CD8-positive, alpha-beta memory T cell (primary cell): ENCODE data around the gene FCSK. TPM values are rescaled to one million over a fixed set of nuclear protein-coding genes. Genes with fewer than 3 reads are reported as not detected.

ENCODE experiments used
- CTCF ChIA-PET: fragments of 350-600 bp; sonication (Branson Sonifier 250); formaldehyde crosslinking; loops from one replicate; lab custom pipeline; 2021; ENCODE audit warnings: antibody characterized with exemption; lab: Charles Lee
- POLR2A ChIA-PET: fragments of 350-600 bp; sonication (Branson Sonifier 250); formaldehyde crosslinking; loops from one replicate; lab custom pipeline; 2021; ENCODE audit warnings: antibody characterized with exemption; lab: Charles Lee
- DNase-seq, 5 donors: peaks; one replicate each; pipeline versions ENCODE4 v3.0.0 to v3.0.0-alpha.2; 2020 to 2022; ENCODE audit warnings: mixed read lengths in 1 of 5
- H3K27ac ChIP-seq: one replicate; pipeline ENCODE4 v1.7.0; 2013; ENCODE audit warnings: low read depth, mild to moderate bottlenecking, low read length, moderate library complexity
- H3K27me3 ChIP-seq: 2 replicates; pipeline ENCODE4 v1.7.0; 2013; ENCODE audit warnings: low read length, mild to moderate bottlenecking; ENCODE audit not compliant: insufficient read depth, poor library complexity, severe bottlenecking
- H3K36me3 ChIP-seq: 2 replicates; pipeline ENCODE4 v1.7.0; 2013; ENCODE audit warnings: mild to moderate bottlenecking, low read length, moderate library complexity; ENCODE audit not compliant: insufficient read depth
- H3K4me1 ChIP-seq: 2 replicates; pipeline ENCODE4 v1.7.0; 2013; ENCODE audit warnings: mild to moderate bottlenecking, low read length, moderate library complexity; ENCODE audit not compliant: insufficient read depth
- H3K4me3 ChIP-seq: 2 replicates; pipeline ENCODE4 v1.7.0; 2013; ENCODE audit warnings: mild to moderate bottlenecking, low read length
- H3K9me3 ChIP-seq: 2 replicates; pipeline ENCODE4 v1.7.0; 2013; ENCODE audit warnings: mild to moderate bottlenecking, low read length
- H3K27ac Mint-ChIP-seq, 8 donors: one replicate each; pipeline ENCODE4 v1.8.0; 2020 to 2021; ENCODE audit warnings: mixed read lengths in 8 of 8, mild to moderate bottlenecking in 6 of 8, inconsistent platforms in 3 of 8, moderate library complexity in 3 of 8
- H3K27me3 Mint-ChIP-seq, 2 donors: one replicate each; pipeline ENCODE4 v1.8.0; 2020 to 2021; ENCODE audit warnings: mixed read lengths in 2 of 2, mild to moderate bottlenecking in 1 of 2, moderate library complexity in 1 of 2
- H3K36me3 Mint-ChIP-seq, 3 donors: one replicate each; pipeline ENCODE4 v1.8.0; 2020 to 2021; ENCODE audit warnings: mixed read lengths in 3 of 3, inconsistent platforms in 1 of 3, mild to moderate bottlenecking in 1 of 3
- H3K4me1 Mint-ChIP-seq, 3 donors: one replicate each; pipeline ENCODE4 v1.8.0; 2020 to 2021; ENCODE audit warnings: mixed read lengths in 3 of 3, inconsistent platforms in 1 of 3, mild to moderate bottlenecking in 1 of 3
- H3K4me3 Mint-ChIP-seq, 7 donors: one replicate each; pipeline ENCODE4 v1.8.0; 2020 to 2021; ENCODE audit warnings: mixed read lengths in 7 of 7, mild to moderate bottlenecking in 6 of 7, moderate library complexity in 4 of 7, inconsistent platforms in 2 of 7
- H3K9me3 Mint-ChIP-seq, 5 donors: one replicate each; pipeline ENCODE4 v1.8.0; 2020 to 2022; ENCODE audit warnings: mixed read lengths in 5 of 5, mild to moderate bottlenecking in 3 of 5, moderate library complexity in 2 of 5, inconsistent platforms in 1 of 5
- polyA plus RNA-seq: library from polyadenylated mRNA; unstranded; fragments of 300-500 nt; fragmentation: Illumina TruSeq; gene quantifications from one replicate; pipeline ENCODE4 v1.2.3, GENCODE V29; 2021
- total RNA-seq, 2 experiments: library from RNA; stranded (reverse); gene quantifications; one replicate each; pipeline ENCODE4 v1.2.3, GENCODE V29; 2021

FCSK gene
- total and polyA plus RNA-seq, 3 experiments from 2014 or later: 7.8 to 16.9 (median 15.1) TPM

- H3K36me3 Mint-ChIP-seq: peaks cover 4 to 79% (median 19%) of the 10 kb centered on the region in 3 donors
These were observed 39.9 kb downstream of the FCSK start for GRCh38 chr16:70494202-70494770.

GRCh38 chr16:70494777-70495176, 40.4 kb downstream of the FCSK start:
- no peak overlapping the region for H3K27ac ChIP-seq
- no peak overlapping the region for H3K4me3 Mint-ChIP-seq
- H3K27me3 Mint-ChIP-seq: no peaks in the 10 kb centered on the region
- peak overlapping the region in 2 of 8 donors; percentile 31 to 85 for H3K27ac Mint-ChIP-seq
- no peaks in the 10 kb centered on the region for H3K9me3 ChIP-seq
- DNase-seq: no peak
- POLR2A ChIA-PET: interaction anchor here (0.7 kb wide), 1 partner anchor 24 kb away, joined by 6 read pairs; no protein-coding TSS in a partner anchor
- peaks cover 4 to 76% (median 17%) of the 10 kb centered on the region in 3 donors for H3K36me3 Mint-ChIP-seq
- H3K4me3 ChIP-seq: no peak overlapping the region
- no peaks in the 10 kb centered on the region for H3K9me3 Mint-ChIP-seq
- peaks cover 6 to 8% (median 8%) of the 10 kb centered on the region in 3 donors for H3K4me1 Mint-ChIP-seq
- CTCF ChIA-PET: no interaction called here
- peaks cover 31% of the 10 kb centered on the region for H3K36me3 ChIP-seq
- H3K27me3 ChIP-seq: no peaks in the 10 kb centered on the region
- no peaks in the 10 kb centered on the region for H3K4me1 ChIP-seq

More at GRCh38 chr16:70494202-70494770, 39.9 kb downstream of the FCSK start:
- H3K27me3 ChIP-seq: no peaks in the 10 kb centered on the region
- H3K4me1 ChIP-seq: no peaks in the 10 kb centered on the region
- no peak overlapping the region for H3K4me3 ChIP-seq
- peaks cover 31% of the 10 kb centered on the region for H3K36me3 ChIP-seq
- peak overlapping the region in 3 of 8 donors; percentile 7 to 55 (median 28) for H3K27ac Mint-ChIP-seq
- H3K4me1 Mint-ChIP-seq: peaks cover 6 to 8% (median 8%) of the 10 kb centered on the region in 3 donors
- CTCF ChIA-PET: no interaction called here
- H3K4me3 Mint-ChIP-seq: no peak overlapping the region
- no peaks in the 10 kb centered on the region for H3K9me3 Mint-ChIP-seq
- H3K27me3 Mint-ChIP-seq: no peaks in the 10 kb centered on the region
- H3K27ac ChIP-seq: no peak overlapping the region
- DNase-seq: no peak
- no peaks in the 10 kb centered on the region for H3K9me3 ChIP-seq
- POLR2A ChIA-PET: interaction anchor here (0.7 kb wide), 1 partner anchor 25 kb away, joined by 6 read pairs; no protein-coding TSS in a partner anchor

GRCh38 chr16:70495425-70496182, 41.2 kb downstream of the FCSK start:
- POLR2A ChIA-PET: no interaction called here
- H3K36me3 ChIP-seq: peaks cover 28% of the 10 kb centered on the region
- Mint-ChIP-seq H3K4me1 (peaks cover 6 to 8% (median 8%) of the 10 kb centered on the region in 3 donors), H3K4me3 (no peak overlapping the region), H3K27ac (peak overlapping the region in 1 of 8 donors; percentile 36), H3K9me3 (no peaks in the 10 kb centered on the region), H3K27me3 (no peaks in the 10 kb centered on the region), H3K36me3 (peaks cover 4 to 70% (median 15%) of the 10 kb centered on the region in 3 donors)
- no peak for DNase-seq
- H3K27ac ChIP-seq: no peak overlapping the region
- CTCF ChIA-PET: interaction anchor here (0.7 kb wide), 2 partner anchors 55 to 99 kb away, joined by 3 to 5 read pairs; no protein-coding TSS in a partner anchor
- H3K4me1 ChIP-seq: no peaks in the 10 kb centered on the region
- H3K27me3 ChIP-seq: no peaks in the 10 kb centered on the region
- H3K4me3 ChIP-seq: no peak overlapping the region
- no peaks in the 10 kb centered on the region for H3K9me3 ChIP-seq

GRCh38 chr16:70496513-70496912, 42.1 kb downstream of the FCSK start:
- no peaks in the 10 kb centered on the region for H3K27me3 ChIP-seq
- peaks cover 32% of the 10 kb centered on the region for H3K36me3 ChIP-seq
- Mint-ChIP-seq H3K9me3 (no peaks in the 10 kb centered on the region), H3K27me3 (no peaks in the 10 kb centered on the region), H3K36me3 (peaks cover 4 to 73% (median 15%) of the 10 kb centered on the region in 3 donors), H3K4me1 (peaks cover 6 to 8% (median 8%) of the 10 kb centered on the region in 3 donors), H3K4me3 (no peak overlapping the region), H3K27ac (no peak overlapping the region)
- no peaks in the 10 kb centered on the region for H3K4me1 ChIP-seq
- CTCF ChIA-PET: interaction anchor here (1.3 kb wide), 1 partner anchor 13 kb away, joined by 4 read pairs; no protein-coding TSS in a partner anchor
- no peak for DNase-seq
- POLR2A ChIA-PET: interaction anchor here (0.6 kb wide), 1 partner anchor 42 kb away, joined by 3 read pairs; the partner anchor contains the start of gene FCSK
- no peak overlapping the region for H3K4me3 ChIP-seq
- no peaks in the 10 kb centered on the region for H3K9me3 ChIP-seq
- no peak overlapping the region for H3K27ac ChIP-seq

GRCh38 chr16:70508752-70509151, 54.4 kb downstream of the FCSK start:
- Histone ChIP-seq H3K36me3 (peaks cover 31% of the 10 kb centered on the region), H3K27me3 (no peaks in the 10 kb centered on the region), H3K9me3 (no peaks in the 10 kb centered on the region), H3K4me3 (no peak overlapping the region), H3K4me1 (no peaks in the 10 kb centered on the region), H3K27ac (no peak overlapping the region)
- H3K4me3 Mint-ChIP-seq: peak overlapping the region in 1 of 7 donors; percentile 44
- CTCF ChIA-PET: interaction anchor here (0.6 to 1.3 kb wide), 11 partner anchors 8 to 981 kb away, joined by 3 to 7 read pairs (median 3); partner anchors contain the start of gene DDX19A
- POLR2A ChIA-PET: interaction anchor here (1.0 kb wide), 1 partner anchor 14 kb away, joined by 5 read pairs; the partner anchor contains the start of gene COG4
- peak in 1 of 5 donors; percentile 24 for DNase-seq
- peaks cover 6 to 65% (median 12%) of the 10 kb centered on the region in 3 donors for H3K36me3 Mint-ChIP-seq
- H3K27ac Mint-ChIP-seq: peak overlapping the region; percentile 2 to 89 (median 85)
- no peaks in the 10 kb centered on the region for H3K27me3 Mint-ChIP-seq
- H3K9me3 Mint-ChIP-seq: no peaks in the 10 kb centered on the region
- peaks cover 7 to 11% (median 10%) of the 10 kb centered on the region in 3 donors for H3K4me1 Mint-ChIP-seq

- peaks cover 7 to 11% (median 10%) of the 10 kb centered on the region in 3 donors for H3K4me1 Mint-ChIP-seq
- no peak overlapping the region for H3K4me3 Mint-ChIP-seq
- CTCF ChIA-PET: interaction anchor here (1.3 kb wide), 1 partner anchor 13 kb away, joined by 4 read pairs; no protein-coding TSS in a partner anchor
- DNase-seq: no peak
- H3K9me3 Mint-ChIP-seq: no peaks in the 10 kb centered on the region
- H3K9me3 ChIP-seq: no peaks in the 10 kb centered on the region
- H3K36me3 Mint-ChIP-seq: peaks cover 6 to 73% (median 15%) of the 10 kb centered on the region in 3 donors
- POLR2A ChIA-PET: no interaction called here
- no peaks in the 10 kb centered on the region for H3K4me1 ChIP-seq
- H3K27me3 ChIP-seq: no peaks in the 10 kb centered on the region
- peaks cover 38% of the 10 kb centered on the region for H3K36me3 ChIP-seq
- peak overlapping the region in 3 of 8 donors; percentile 33 to 78 (median 50) for H3K27ac Mint-ChIP-seq
- H3K27ac ChIP-seq: no peak overlapping the region
- H3K4me3 ChIP-seq: no peak overlapping the region
- H3K27me3 Mint-ChIP-seq: no peaks in the 10 kb centered on the region
These were observed 55.8 kb downstream of the FCSK start for GRCh38 chr16:70510216-70510615.

GRCh38 chr16:70511833-70512232, 57.4 kb downstream of the FCSK start:
- Mint-ChIP-seq H3K36me3 (peaks cover 6 to 84% (median 19%) of the 10 kb centered on the region in 3 donors), H3K9me3 (no peaks in the 10 kb centered on the region), H3K4me3 (no peak overlapping the region), H3K4me1 (peaks cover 7 to 11% (median 10%) of the 10 kb centered on the region in 3 donors), H3K27me3 (no peaks in the 10 kb centered on the region), H3K27ac (no peak overlapping the region)
- CTCF ChIA-PET: no interaction called here
- no peak for DNase-seq
- POLR2A ChIA-PET: interaction anchor here (1.0 kb wide), 1 partner anchor 11 kb away, joined by 5 read pairs; the partner anchor contains the start of gene COG4
- Histone ChIP-seq H3K9me3 (no peaks in the 10 kb centered on the region), H3K27me3 (no peaks in the 10 kb centered on the region), H3K4me3 (no peak overlapping the region), H3K4me1 (no peaks in the 10 kb centered on the region), H3K36me3 (peaks cover 40% of the 10 kb centered on the region), H3K27ac (no peak overlapping the region)
